GM12891 (cell line): Measurements from ENCODE around the gene JDP2.

Experiments used
- POLR2A ChIP-seq: IDR thresholded peaks from 2 replicates; pipeline ENCODE4 v1.6.1; 2011; ENCODE audit warnings: low read depth, low read length, control low read depth
- POLR2AphosphoS5 ChIP-seq: IDR thresholded peaks from 2 replicates; pipeline ENCODE4 v1.6.1; 2011; ENCODE audit warnings: low read depth, low read length, control low read depth
- POU2F2 ChIP-seq: IDR thresholded peaks from 2 replicates; pipeline ENCODE4 v1.6.1; 2011; ENCODE audit warnings: low read depth, mild to moderate bottlenecking, control low read depth, low read length, moderate library complexity
- SPI1 ChIP-seq: IDR thresholded peaks from 2 replicates; pipeline ENCODE4 v1.6.1; 2011; ENCODE audit warnings: low read depth, low read length, control low read depth
- TAF1 ChIP-seq: IDR thresholded peaks from 2 replicates; pipeline ENCODE4 v1.6.1; 2011; ENCODE audit warnings: low read depth, low read length, control low read depth

DNA sequence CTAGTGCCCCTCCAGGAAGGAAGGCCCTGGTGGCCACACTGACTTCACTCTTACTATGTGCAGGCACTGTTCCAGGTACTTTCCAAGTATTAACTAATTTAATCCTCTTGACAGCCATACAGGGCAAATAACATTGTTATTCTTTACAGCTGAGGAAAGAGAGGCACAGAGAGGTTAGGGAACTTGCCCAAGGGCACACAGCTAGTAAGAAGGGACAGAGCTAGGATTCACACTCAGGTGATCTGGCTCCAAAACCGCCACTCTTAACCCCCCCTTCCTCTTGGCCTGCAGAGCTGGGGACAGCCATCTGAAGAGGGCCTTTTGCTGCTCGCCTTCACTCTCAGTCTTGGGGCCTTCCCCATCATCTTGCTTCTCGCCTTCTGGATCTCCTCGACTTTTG, 4.0 kb downstream of the JDP2 start:
- no peak for TF ChIP-seq SPI1
- no peak for TF ChIP-seq POLR2A
- TF ChIP-seq TAF1 = no peak
- no peak for TF ChIP-seq POLR2AphosphoS5
- no peak for TF ChIP-seq POU2F2
